OCI-LY7 (cell line): ENCODE measurements around the gene PPFIA2. TPM values are rescaled to one million over a fixed set of nuclear protein-coding genes. Genes with fewer than 3 reads are reported as not detected.
A peak's percentile ranks its signal among the peaks of the same experiment; 100 is the strongest.

Experiments
- BruUV-seq: library from RNA; stranded (reverse); fragments of 400-500 nt; replicated peaks from 2 replicates; lab custom pipeline; 2021; lab: Mats Ljungman, UMichigan
- CTCF ChIA-PET: fragments of 300-600 bp; sonication (Branson Sonifier 250); formaldehyde crosslinking; loops from one replicate; lab custom pipeline; 2022; ENCODE audit warnings: antibody characterized with exemption; ENCODE audit not compliant: unreplicated experiment; lab: Charles Lee
- POLR2A ChIA-PET: fragments of 300-600 bp; sonication (Branson Sonifier 250); formaldehyde crosslinking; loops from one replicate; lab custom pipeline; 2022; ENCODE audit warnings: antibody characterized with exemption; lab: Charles Lee
- DNase-seq: peaks from one replicate; pipeline ENCODE4 v3.0.0-alpha.2; 2015; ENCODE audit warnings: low spot score
- H2AFZ ChIP-seq: fragments of 200-600 bp; sonication (generic), shearing (Covaris generic); 2 replicates; pipeline ENCODE4 v1.6.1; 2014; ENCODE audit warnings: mild to moderate bottlenecking, antibody characterized with exemption, low read length, moderate library complexity
- H3K27ac ChIP-seq: fragments of 200-600 bp; sonication (generic); 2 replicates; pipeline ENCODE4 v1.5.1; 2014; ENCODE audit warnings: mixed run types, low read depth, mild to moderate bottlenecking, moderate library complexity, low read length, inconsistent platforms; ENCODE audit not compliant: poor library complexity, severe bottlenecking
- H3K36me3 ChIP-seq: fragments of 200-600 bp; sonication (generic); 2 replicates; pipeline ENCODE4 v1.6.1; 2014; ENCODE audit warnings: mild to moderate bottlenecking, antibody characterized with exemption, low read length, moderate library complexity, mixed read lengths; ENCODE audit not compliant: insufficient read depth
- H3K4me1 ChIP-seq: fragments of 200-600 bp; sonication (generic); 2 replicates; pipeline ENCODE4 v1.5.1; 2014; ENCODE audit warnings: mild to moderate bottlenecking, low read length; ENCODE audit not compliant: insufficient read depth, poor library complexity, severe bottlenecking
- H3K4me2 ChIP-seq: fragments of 200-600 bp; sonication (generic); 2 replicates; pipeline ENCODE4 v1.6.1; 2014; ENCODE audit warnings: mild to moderate bottlenecking, low read length
- H3K4me3 ChIP-seq: fragments of 200-600 bp; sonication (generic); 2 replicates; pipeline ENCODE4 v1.5.1; 2014; ENCODE audit warnings: mild to moderate bottlenecking, low read depth, low read length; ENCODE audit not compliant: poor library complexity, severe bottlenecking
- H3K79me2 ChIP-seq: fragments of 200-600 bp; sonication (generic); 2 replicates; pipeline ENCODE4 v1.6.1; 2016; ENCODE audit warnings: low read depth, mild to moderate bottlenecking, low read length, moderate library complexity, mixed read lengths; ENCODE audit not compliant: insufficient read depth
- H3K9me2 ChIP-seq: fragments of 200-600 bp; sonication (generic); 2 replicates; pipeline ENCODE4 v1.6.1; 2016; ENCODE audit warnings: mild to moderate bottlenecking, low read length, mixed read lengths; ENCODE audit not compliant: insufficient read depth
- H3K9me3 ChIP-seq: fragments of 200-600 bp; sonication (generic); 2 replicates; pipeline ENCODE4 v1.6.1; 2014; ENCODE audit warnings: mild to moderate bottlenecking, mixed run types, low read length, mixed read lengths
- H4K20me1 ChIP-seq: fragments of 200-600 bp; sonication (generic); 2 replicates; pipeline ENCODE4 v1.6.1; 2014; ENCODE audit warnings: mild to moderate bottlenecking, antibody characterized with exemption, low read length, moderate library complexity, mixed read lengths; ENCODE audit not compliant: insufficient read depth
- EZH2phosphoT487 ChIP-seq: fragments of 200-600 bp; sonication (generic); IDR thresholded peaks from 2 replicates; pipeline ENCODE4 v1.6.1; 2018; ENCODE audit warnings: low read depth, borderline replicate concordance, mild to moderate bottlenecking, mixed run types, antibody characterized with exemption, low read length, moderate library complexity, mixed read lengths
- intact Hi-C: fragments of 100-400 bp; cut with micrococcal nuclease; formaldehyde crosslinking; loops from one replicate; pipeline ENCODE4 v1.10.0; 2022; ENCODE audit not compliant: unreplicated experiment
- total RNA-seq, 2 experiments: library from RNA; depleted of rRNA in 1 of 2; stranded (reverse); fragments of >200 nt in 1 of 2; shearing (Covaris generic) in 1 of 2; gene quantifications; 2 replicates each; pipeline ENCODE4 v1.2.3, GENCODE V29; 2014 to 2022
- TF ChIP-seq, protein P1 (sequence below): fragments of 200-600 bp; sonication (generic); conservative IDR thresholded peaks from 2 replicates; pipeline ENCODE4 v1.5.1; 2014; ENCODE audit warnings: mild to moderate bottlenecking, antibody characterized with exemption, low read length, moderate library complexity, mixed read lengths

PPFIA2 gene
- total RNA-seq, 2 experiments from 2014 or later: not detected

DNA sequence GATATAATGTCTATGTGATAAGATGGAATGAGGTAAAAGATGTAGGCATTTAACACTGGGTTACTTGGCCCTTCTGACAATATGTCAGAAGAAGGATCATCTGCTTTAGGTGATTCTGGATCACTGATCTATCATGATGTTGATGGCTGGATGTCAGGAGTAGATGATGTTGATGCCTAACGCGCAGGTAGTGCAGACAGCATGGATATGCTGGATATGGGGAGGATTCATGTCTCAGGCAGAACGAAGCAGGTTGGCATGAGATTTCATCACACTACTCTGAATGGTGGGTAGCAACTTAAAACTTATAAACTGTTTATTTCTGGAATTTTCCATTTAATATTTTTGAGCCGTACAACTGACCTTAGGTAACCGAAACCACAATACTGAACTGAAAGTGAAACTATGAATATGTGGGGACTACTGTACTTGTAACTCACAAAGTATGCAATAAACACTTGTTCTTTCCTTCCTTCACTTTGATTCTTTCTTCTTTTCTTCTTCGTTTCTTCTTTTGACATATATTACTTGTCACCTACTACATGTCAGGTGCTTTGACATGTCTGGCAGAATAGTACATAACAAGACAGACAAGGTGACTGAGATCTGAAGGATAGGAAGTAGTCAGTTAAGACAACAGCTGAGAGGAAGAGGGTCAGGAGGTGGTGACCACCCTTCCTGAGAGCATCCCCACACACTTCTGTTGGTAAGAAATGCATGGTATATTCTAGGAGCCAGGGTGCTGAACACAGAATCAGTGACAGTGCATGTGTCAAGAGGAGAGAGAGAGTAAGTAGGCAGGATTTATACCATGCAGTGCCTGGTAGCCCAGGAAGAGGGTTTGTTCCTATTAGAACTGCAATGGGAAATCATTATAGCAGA, 238.8 kb downstream of the PPFIA2 start:
- Histone ChIP-seq H4K20me1 (no peaks in the 10 kb centered on the region), H2AFZ (0 out of 2 replicates have a peak overlapping the region, but pooled peaks have one; percentile 34), H3K4me2 (peak overlapping the region; percentile 40; the same call in 1 of the 2 replicates), H3K9me2 (no peaks in the 10 kb centered on the region), H3K4me3 (no peak overlapping the region), H3K79me2 (no peaks in the 10 kb centered on the region), H3K9me3 (no peaks in the 10 kb centered on the region), H3K27ac (no peak overlapping the region), H3K36me3 (no peaks in the 10 kb centered on the region), H3K4me1 (no peaks in the 10 kb centered on the region)
- ChIA-PET POLR2A (no interaction called here), CTCF (interaction anchor here (0.6 kb wide), 1 partner anchor 526 kb away, joined by 3 read pairs; no protein-coding TSS in a partner anchor)
- TF ChIP-seq, protein P1, sequence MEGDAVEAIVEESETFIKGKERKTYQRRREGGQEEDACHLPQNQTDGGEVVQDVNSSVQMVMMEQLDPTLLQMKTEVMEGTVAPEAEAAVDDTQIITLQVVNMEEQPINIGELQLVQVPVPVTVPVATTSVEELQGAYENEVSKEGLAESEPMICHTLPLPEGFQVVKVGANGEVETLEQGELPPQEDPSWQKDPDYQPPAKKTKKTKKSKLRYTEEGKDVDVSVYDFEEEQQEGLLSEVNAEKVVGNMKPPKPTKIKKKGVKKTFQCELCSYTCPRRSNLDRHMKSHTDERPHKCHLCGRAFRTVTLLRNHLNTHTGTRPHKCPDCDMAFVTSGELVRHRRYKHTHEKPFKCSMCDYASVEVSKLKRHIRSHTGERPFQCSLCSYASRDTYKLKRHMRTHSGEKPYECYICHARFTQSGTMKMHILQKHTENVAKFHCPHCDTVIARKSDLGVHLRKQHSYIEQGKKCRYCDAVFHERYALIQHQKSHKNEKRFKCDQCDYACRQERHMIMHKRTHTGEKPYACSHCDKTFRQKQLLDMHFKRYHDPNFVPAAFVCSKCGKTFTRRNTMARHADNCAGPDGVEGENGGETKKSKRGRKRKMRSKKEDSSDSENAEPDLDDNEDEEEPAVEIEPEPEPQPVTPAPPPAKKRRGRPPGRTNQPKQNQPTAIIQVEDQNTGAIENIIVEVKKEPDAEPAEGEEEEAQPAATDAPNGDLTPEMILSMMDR: no peak
- TF ChIP-seq EZH2phosphoT487: no peak
- no TSS peak for BruUV-seq
- intact Hi-C loops: no loop called here
- no peak for DNase-seq

DNA sequence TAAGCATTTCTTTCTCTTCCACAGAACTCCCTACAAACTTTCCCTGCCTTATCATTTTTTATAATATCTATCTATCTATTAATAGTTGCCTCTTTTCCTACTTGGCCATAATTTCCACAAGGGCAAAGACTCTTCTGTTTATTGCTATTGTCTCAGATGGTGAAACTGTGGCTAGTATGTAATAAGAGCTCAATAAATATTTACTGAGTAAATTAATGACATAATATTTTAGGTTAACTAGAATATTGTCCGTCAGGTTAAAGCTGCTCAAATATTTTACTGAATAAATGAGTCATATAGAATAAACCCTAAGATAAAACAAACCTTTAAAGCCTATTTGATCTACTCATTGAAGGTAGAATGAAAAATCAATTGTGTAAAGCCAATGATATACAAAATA, 240.5 kb downstream of the PPFIA2 start:
- no peak for DNase-seq
- Histone ChIP-seq H3K36me3 (no peaks in the 10 kb centered on the region), H3K27ac (no peak overlapping the region), H3K4me1 (no peaks in the 10 kb centered on the region), H3K9me2 (no peaks in the 10 kb centered on the region), H2AFZ (no peak overlapping the region), H3K79me2 (no peaks in the 10 kb centered on the region), H3K9me3 (no peaks in the 10 kb centered on the region), H3K4me3 (no peak overlapping the region), H4K20me1 (no peaks in the 10 kb centered on the region), H3K4me2 (no peak overlapping the region)
- intact Hi-C loops: no loop called here
- ChIA-PET CTCF (no interaction called here), POLR2A (interaction anchor here (0.6 kb wide), 1 partner anchor 99 kb away, joined by 4 read pairs; no protein-coding TSS in a partner anchor)
- TF ChIP-seq, protein P1: no peak
- BruUV-seq: no TSS peak

DNA sequence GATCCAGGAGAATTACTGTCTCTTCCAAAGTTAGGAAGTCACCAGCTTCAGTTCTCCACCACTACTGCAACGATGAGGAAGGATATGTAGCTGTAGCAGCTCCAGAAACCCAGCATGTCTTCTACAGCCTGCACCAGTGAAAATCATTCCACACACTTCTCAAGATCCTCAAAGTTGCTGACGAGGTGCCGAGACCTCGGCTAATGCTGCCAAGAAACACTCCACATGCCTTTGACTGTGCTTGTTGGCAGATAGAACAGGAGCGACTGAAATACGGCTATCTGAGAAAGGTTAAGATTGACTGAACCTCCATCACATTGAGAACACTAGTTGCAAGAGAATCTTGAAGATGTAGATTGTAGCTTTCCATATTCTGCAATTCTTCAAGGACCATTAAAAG, 241.9 kb downstream of the PPFIA2 start:
- Histone ChIP-seq H2AFZ (no peak overlapping the region), H3K4me2 (no peak overlapping the region), H3K27ac (no peak overlapping the region), H3K79me2 (no peaks in the 10 kb centered on the region), H3K36me3 (no peaks in the 10 kb centered on the region), H3K4me1 (no peaks in the 10 kb centered on the region), H3K9me3 (no peaks in the 10 kb centered on the region), H3K9me2 (no peaks in the 10 kb centered on the region), H3K4me3 (no peak overlapping the region), H4K20me1 (no peaks in the 10 kb centered on the region)
- no peak for DNase-seq
- BruUV-seq: no TSS peak
- no peak for TF ChIP-seq EZH2phosphoT487
- TF ChIP-seq, protein P1: no peak
- ChIA-PET POLR2A (no interaction called here), CTCF (no interaction called here)
- intact Hi-C loops: no loop called here
